Lower leg skin (tissue), 3 donors: Measurements from ENCODE around the gene UACA.

ENCODE experiments used
- POLR2A ChIP-seq, 2 donors: fragments of 450-650 bp; IDR thresholded peaks; one replicate each; pipeline ENCODE4 v1.6.1; 2016 to 2017; ENCODE audit warnings: antibody characterized with exemption in 2 of 2, mild to moderate bottlenecking in 1 of 2, moderate library complexity in 1 of 2
- TF ChIP-seq, protein P1 (sequence below), 3 donors: fragments of 450-650 bp; IDR thresholded peaks; one replicate each; pipeline ENCODE4 v1.5.1; 2016; ENCODE audit warnings: antibody characterized with exemption in 3 of 3, mild to moderate bottlenecking in 3 of 3, moderate library complexity in 2 of 3

DNA sequence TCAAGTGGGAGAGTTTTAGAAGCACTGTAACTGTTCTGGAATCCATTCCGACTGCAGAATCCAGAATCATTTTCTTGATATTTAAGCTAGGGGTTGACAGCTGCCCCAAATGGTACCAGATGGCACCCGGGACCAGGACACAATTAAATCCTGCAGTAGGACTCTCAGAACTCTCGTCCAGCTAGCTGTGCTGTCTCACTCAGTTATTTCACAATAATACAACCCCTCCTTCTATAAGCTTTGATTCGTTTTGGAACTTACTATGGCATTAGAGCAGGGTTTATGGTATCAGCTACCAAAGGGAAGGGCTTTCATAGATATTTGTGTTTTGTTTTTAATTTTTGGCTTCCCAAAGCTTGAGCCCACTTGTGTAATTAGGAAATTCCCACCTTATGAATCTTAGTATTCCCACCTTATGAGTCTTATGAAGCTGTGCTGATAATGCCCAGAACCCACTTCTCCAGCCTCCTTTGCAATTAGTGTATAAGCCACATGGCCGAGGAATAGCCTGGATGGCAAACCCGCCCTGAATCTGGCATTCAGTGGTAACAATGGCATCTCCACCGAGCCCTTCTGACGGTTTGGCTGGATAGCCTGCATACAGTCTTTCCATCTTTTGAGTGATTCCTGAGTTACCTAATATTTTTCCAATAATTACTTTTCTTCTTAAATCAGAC, 120.1 kb downstream of the UACA start:
- TF ChIP-seq, protein P1, sequence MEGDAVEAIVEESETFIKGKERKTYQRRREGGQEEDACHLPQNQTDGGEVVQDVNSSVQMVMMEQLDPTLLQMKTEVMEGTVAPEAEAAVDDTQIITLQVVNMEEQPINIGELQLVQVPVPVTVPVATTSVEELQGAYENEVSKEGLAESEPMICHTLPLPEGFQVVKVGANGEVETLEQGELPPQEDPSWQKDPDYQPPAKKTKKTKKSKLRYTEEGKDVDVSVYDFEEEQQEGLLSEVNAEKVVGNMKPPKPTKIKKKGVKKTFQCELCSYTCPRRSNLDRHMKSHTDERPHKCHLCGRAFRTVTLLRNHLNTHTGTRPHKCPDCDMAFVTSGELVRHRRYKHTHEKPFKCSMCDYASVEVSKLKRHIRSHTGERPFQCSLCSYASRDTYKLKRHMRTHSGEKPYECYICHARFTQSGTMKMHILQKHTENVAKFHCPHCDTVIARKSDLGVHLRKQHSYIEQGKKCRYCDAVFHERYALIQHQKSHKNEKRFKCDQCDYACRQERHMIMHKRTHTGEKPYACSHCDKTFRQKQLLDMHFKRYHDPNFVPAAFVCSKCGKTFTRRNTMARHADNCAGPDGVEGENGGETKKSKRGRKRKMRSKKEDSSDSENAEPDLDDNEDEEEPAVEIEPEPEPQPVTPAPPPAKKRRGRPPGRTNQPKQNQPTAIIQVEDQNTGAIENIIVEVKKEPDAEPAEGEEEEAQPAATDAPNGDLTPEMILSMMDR (IDR thresholded peaks at IDR 0.05), result no peak
- no peak for TF ChIP-seq POLR2A (IDR thresholded peaks at IDR 0.05)
